Measurements from ENCODE around the gene MOB1A. TPM values are rescaled to one million over a fixed set of nuclear protein-coding genes. Genes with fewer than 3 reads are reported as not detected.

MOB1A gene
- total RNA-seq, 1 donor from 2014 or later: 82.7 TPM

DNA sequence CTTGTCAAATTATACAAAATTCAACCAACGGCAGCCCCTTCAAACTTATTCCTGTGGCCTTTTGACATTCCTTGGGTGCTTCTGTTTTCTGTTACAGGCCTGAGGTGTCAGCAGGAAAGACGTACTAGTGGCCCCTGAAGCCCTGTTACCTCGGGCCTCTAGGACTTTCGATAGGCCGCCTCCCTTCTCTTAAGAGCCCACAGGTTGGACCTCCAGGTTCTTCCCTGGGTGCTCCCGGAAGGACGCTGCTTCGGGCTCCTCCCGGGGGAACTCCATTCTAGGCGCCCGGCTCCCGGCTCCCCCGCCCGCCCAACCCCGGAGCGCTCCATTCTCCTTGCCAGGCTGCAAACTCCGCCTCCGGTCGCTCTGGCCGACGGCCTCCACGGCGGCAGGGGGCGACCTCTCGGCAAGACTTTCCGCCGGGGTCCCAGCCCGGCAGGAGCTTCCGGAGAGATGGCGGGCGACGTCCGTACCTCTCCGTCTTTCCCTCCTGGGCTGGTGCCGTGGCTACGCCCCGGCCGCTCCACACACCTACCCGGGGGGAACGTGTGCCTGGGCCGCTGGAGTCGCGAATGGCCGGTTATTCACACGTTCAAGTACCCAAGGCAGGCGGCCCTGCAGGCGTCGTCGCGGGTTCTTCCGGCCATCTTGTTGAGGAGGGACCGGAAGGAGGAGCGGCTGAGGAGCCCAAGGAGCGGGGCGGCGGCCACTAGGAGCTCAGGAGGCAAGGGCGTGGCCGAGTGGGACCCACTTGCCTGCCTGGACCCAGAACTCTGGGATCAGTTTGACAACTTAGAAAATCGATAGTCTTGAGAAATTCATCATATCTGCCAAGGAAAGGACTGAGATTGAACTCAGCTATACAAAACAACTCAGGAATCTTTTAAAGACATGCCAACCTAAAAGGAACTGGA is 58.5 kb downstream of the MOB1A start:
- DNase-seq (ENCODE audit: low spot score): peak; percentile 88
- ATAC-seq: peak; percentile 99
- intact Hi-C loops (cut with DNase I): no loop called here

DNA sequence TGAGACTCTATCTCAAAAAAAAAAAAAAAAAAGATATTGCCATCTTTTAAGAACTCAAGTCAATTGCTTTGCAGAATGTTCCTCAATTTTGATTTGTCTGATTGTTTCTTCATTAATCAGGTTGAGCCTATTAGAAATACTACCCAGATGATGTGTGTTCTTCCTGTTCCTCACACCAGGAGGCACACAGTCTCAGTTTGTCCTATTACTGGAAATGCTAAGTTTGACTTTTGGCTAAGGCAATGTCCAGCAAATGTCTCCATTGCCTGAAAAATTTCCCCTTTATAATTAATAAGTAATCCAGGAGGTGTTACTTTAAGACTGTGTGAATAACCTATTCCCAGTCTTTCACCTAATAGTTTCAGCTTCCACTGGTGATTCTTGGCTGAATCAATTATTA is 59.3 kb downstream of the MOB1A start:
- intact Hi-C loops (cut with DNase I): no loop called here

DNA sequence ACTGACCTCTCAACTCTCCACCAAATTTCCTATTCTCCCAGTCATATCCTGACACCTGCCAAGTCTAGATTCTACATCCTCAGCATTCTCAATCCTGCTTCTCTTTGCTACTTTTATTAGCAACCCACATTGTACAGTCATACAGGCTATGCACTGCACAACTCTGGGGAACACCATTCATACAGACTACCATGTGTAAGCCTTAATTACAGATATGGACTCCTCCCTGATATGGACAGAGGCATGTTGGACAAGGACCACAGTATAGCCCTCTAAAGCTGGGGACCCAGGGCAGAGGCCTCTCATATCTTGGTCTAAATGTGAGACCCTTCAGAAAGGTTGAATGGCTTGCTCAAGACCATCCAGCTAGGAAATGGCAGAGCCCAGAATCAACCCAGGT is 67.3 kb downstream of the MOB1A start:
- DNase-seq (ENCODE audit: low spot score): no peak

More for the DNA sequence above, 59.3 kb downstream of the MOB1A start:
- no peak for DNase-seq (ENCODE audit: low spot score)
- ATAC-seq: no peak

DNA sequence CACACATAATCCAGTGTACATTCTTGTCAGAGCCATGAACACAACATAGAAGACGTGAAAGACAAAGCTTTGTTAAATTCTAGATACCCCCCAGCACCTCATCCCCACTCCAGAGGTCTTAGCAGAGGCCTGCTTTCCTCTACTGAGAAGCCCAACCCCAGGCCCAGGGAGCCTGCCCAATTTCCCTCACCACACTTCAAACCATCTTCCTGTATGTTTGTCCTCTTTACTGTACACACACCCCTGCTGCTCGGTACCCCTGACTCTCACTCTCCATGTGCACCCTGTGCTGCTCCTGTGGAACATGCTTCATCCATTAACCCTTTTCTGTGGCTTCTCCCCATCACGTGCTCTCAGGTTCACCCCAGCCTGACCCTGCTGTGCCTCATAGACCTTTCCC is 68.1 kb downstream of the MOB1A start:
- no peak for ATAC-seq
- intact Hi-C loops (cut with DNase I): no loop called here
- no peak for DNase-seq (ENCODE audit: low spot score)

More for the DNA sequence above, 67.3 kb downstream of the MOB1A start:
- no peak for ATAC-seq
- intact Hi-C loops (cut with DNase I): no loop called here

- ATAC-seq (no peak), DNase-seq (ENCODE audit: low spot score) (no peak)
- intact Hi-C loops (cut with DNase I): no loop called here
Measured at GRCh38 chr2:74109551-74109950, 69.1 kb downstream of the MOB1A start.

GRCh38 chr2:74107071-74107470 is 71.6 kb downstream of the MOB1A start:
- intact Hi-C loops (cut with DNase I): no loop called here
- ATAC-seq (no peak), DNase-seq (ENCODE audit: low spot score) (no peak)

- DNase-seq (ENCODE audit: low spot score): no peak
- intact Hi-C loops (cut with DNase I): no loop called here
- no peak for ATAC-seq
Measured at GRCh38 chr2:74105413-74105812, 73.3 kb downstream of the MOB1A start.

GRCh38 chr2:74104839-74105238 is 73.8 kb downstream of the MOB1A start:
- DNase-seq (ENCODE audit: low spot score) (no peak), ATAC-seq (no peak)
- intact Hi-C loops (cut with DNase I): no loop called here

DNA sequence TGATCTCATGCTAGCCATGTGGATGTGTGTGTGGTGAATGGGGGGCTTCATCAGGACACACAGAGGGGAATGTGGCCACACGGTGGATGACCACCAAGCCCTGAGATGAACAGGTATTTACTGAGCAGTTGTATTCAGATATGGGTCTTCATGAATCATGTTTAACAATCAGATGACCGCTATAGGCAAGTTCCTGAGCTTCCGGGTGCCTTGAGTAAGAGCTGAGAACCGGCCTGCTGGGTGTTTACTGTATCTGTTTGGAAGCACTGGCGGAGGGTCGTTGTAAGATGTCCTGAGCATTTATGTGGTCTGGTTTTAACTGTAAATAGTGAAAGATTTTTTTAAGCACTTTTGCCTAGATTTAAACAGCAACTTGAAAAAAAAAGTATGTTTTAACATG is 74.9 kb downstream of the MOB1A start:
- no peak for ATAC-seq
- intact Hi-C loops (cut with DNase I): no loop called here
- no peak for DNase-seq (ENCODE audit: low spot score)

Other genes with a start within 250 kb of the MOB1A start
- 12.1 TPM for gene TET3, start 194.0 kb downstream of the MOB1A start, total RNA-seq
- gene BOLA3, start 31.0 kb downstream of the MOB1A start, total RNA-seq: 13.0 TPM
- gene MTHFD2, start 19.7 kb upstream of the MOB1A start, total RNA-seq: 18.6 TPM
- gene SLC4A5, start 164.5 kb upstream of the MOB1A start, total RNA-seq: 12.6 TPM
- 146 TPM for gene DCTN1, start 201.4 kb upstream of the MOB1A start, total RNA-seq
- 4.4 TPM for gene C2orf81, start 242.7 kb upstream of the MOB1A start, total RNA-seq
- 14.0 TPM for gene WDR54, start 242.9 kb upstream of the MOB1A start, total RNA-seq